Measurements from ENCODE around the gene EPO. TPM values are rescaled to one million over a fixed set of nuclear protein-coding genes. Genes with fewer than 3 reads are reported as not detected.

EPO gene
- total RNA-seq, 3 donors from 2014 or later, result not detected

GRCh38 chr7:100682991-100683658 is 37.1 kb upstream of the EPO start:
- no peak for ATAC-seq
- H3K36me3 ChIP-seq (ENCODE audit: low read depth), result peaks cover 30% of the 10 kb centered on the region

GRCh38 chr7:100683659-100684533 is 36.4 kb upstream of the EPO start:
- ATAC-seq (no peak), DNase-seq (no peak)
- intact Hi-C loops (cut with DNase I, micrococcal nuclease), result loop anchor here in 1 of 2 donors (10.0 kb wide), 1 partner anchor 209 kb away; the partner anchor contains the start of gene TSC22D4
- Histone ChIP-seq H3K4me1 (ENCODE audit: low read depth) (no peaks in the 10 kb centered on the region), H3K9me3 (no peaks in the 10 kb centered on the region), H3K4me3 (no peak overlapping the region), H3K36me3 (ENCODE audit: low read depth) (peaks cover 22% of the 10 kb centered on the region)
- TF ChIP-seq, protein P1, sequence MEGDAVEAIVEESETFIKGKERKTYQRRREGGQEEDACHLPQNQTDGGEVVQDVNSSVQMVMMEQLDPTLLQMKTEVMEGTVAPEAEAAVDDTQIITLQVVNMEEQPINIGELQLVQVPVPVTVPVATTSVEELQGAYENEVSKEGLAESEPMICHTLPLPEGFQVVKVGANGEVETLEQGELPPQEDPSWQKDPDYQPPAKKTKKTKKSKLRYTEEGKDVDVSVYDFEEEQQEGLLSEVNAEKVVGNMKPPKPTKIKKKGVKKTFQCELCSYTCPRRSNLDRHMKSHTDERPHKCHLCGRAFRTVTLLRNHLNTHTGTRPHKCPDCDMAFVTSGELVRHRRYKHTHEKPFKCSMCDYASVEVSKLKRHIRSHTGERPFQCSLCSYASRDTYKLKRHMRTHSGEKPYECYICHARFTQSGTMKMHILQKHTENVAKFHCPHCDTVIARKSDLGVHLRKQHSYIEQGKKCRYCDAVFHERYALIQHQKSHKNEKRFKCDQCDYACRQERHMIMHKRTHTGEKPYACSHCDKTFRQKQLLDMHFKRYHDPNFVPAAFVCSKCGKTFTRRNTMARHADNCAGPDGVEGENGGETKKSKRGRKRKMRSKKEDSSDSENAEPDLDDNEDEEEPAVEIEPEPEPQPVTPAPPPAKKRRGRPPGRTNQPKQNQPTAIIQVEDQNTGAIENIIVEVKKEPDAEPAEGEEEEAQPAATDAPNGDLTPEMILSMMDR (IDR thresholded peaks at IDR 0.05), result no peak

More at GRCh38 chr7:100682991-100683658, 37.1 kb upstream of the EPO start:
- Histone ChIP-seq H3K4me1 (ENCODE audit: low read depth) (no peaks in the 10 kb centered on the region), H3K9me3 (no peaks in the 10 kb centered on the region), H3K4me3 (no peak overlapping the region)
- intact Hi-C loops (cut with DNase I, micrococcal nuclease), result loop anchor here in 1 of 2 donors (10.0 kb wide), 1 partner anchor 208 kb away; the partner anchor contains the start of gene TSC22D4
- DNase-seq, result no peak
- TF ChIP-seq, protein P1 (IDR thresholded peaks at IDR 0.05), result no peak

GRCh38 chr7:100684534-100685042 is 35.7 kb upstream of the EPO start:
- peaks cover 22% of the 10 kb centered on the region for H3K36me3 ChIP-seq (ENCODE audit: low read depth)
- intact Hi-C loops (cut with DNase I, micrococcal nuclease), result loop anchor here in 1 of 2 donors (10.0 kb wide), 1 partner anchor 210 kb away; the partner anchor contains the start of gene TSC22D4
- no peak overlapping the region for H3K4me3 ChIP-seq
- no peaks in the 10 kb centered on the region for H3K4me1 ChIP-seq (ENCODE audit: low read depth)
- H3K9me3 ChIP-seq, result no peaks in the 10 kb centered on the region
- TF ChIP-seq, protein P1 (IDR thresholded peaks at IDR 0.05), result no peak
- no peak for ATAC-seq
- DNase-seq, result no peak

- DNase-seq, result no peak
- intact Hi-C loops (cut with DNase I, micrococcal nuclease), result loop anchor here in 1 of 2 donors (10.0 kb wide), 1 partner anchor 210 kb away; the partner anchor contains the start of gene TSC22D4
- TF ChIP-seq, protein P1 (IDR thresholded peaks at IDR 0.05), result no peak
- Histone ChIP-seq H3K4me3 (no peak overlapping the region), H3K36me3 (ENCODE audit: low read depth) (peaks cover 22% of the 10 kb centered on the region), H3K9me3 (no peaks in the 10 kb centered on the region), H3K4me1 (ENCODE audit: low read depth) (no peaks in the 10 kb centered on the region)
- no peak for ATAC-seq
Measured at GRCh38 chr7:100685049-100685605, 35.1 kb upstream of the EPO start.

DNA sequence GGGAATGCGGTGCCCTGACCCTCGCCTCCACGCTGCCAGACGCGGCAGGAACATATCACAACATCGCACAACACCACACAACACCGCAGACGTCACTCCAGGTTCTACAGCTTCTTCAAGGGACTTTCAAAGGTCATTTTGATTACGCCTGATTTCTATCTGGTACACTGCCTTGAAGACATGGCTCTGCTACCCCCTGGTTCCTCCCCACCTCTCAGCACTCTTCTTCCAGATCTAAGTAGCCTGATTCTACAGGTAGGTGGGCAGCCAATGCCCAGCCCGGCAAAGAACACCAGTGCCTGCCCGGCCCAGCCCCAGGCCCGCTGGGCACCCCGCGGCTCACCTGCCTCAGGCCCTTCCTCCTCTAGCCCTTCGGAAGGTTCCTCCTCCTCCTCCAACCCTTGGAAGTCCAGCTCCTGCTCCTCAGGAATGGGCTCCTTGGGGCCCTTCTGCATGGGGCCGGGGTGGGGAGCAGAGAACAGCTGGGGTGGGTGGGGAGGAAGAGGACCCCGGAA is 34.6 kb upstream of the EPO start:
- intact Hi-C loops (cut with DNase I, micrococcal nuclease), result loop anchor here in 1 of 2 donors (10.0 kb wide), 1 partner anchor 211 kb away; the partner anchor contains the start of gene TSC22D4
- Histone ChIP-seq H3K36me3 (ENCODE audit: low read depth) (peaks cover 22% of the 10 kb centered on the region), H3K4me1 (ENCODE audit: low read depth) (no peaks in the 10 kb centered on the region), H3K4me3 (no peak overlapping the region), H3K9me3 (no peaks in the 10 kb centered on the region)
- TF ChIP-seq, protein P1 (IDR thresholded peaks at IDR 0.05), result no peak
- ATAC-seq (no peak), DNase-seq (no peak)

Data from mucosa of descending colon (tissue), 3 donors.